ENCODE measurements around the gene TAF3. TPM values are rescaled to one million over a fixed set of nuclear protein-coding genes. Genes with fewer than 3 reads are reported as not detected.

TAF3 gene
- total RNA-seq, 4 donors from 2014 or later: 2.9 to 17.5 (median 5.1) TPM

DNA sequence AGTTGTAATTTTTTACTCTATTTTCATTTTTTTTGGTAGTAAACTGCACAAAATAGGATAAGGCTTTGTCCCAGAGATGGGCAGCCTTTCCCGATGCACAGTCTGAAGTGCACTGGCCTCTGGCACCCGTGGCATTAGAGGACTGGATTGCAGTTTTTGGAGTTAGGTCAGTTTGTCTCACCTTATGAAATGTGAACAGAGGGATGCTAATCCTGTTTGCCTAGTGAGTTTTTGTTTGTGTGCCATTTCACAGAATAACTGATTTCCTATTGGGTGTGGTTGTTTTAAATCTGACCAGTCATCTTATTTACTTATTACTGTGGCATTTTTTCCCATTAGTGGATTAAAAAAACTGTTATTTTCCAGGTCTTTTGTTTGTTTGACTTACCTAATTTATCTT lies 126.7 kb downstream of the TAF3 start:
- Histone ChIP-seq H3K36me3 (no peaks in the 10 kb centered on the region), H3K27me3 (no peaks in the 10 kb centered on the region), H3K27ac (no peak overlapping the region), H3K4me1 (no peaks in the 10 kb centered on the region), H3K4me3 (no peak overlapping the region), H3K9me3 (no peaks in the 10 kb centered on the region)
- intact Hi-C loops (cut with DNase I; ENCODE audit: low total_unique reads): no loop called here
- no peak for DNase-seq
- TF ChIP-seq, protein P1, sequence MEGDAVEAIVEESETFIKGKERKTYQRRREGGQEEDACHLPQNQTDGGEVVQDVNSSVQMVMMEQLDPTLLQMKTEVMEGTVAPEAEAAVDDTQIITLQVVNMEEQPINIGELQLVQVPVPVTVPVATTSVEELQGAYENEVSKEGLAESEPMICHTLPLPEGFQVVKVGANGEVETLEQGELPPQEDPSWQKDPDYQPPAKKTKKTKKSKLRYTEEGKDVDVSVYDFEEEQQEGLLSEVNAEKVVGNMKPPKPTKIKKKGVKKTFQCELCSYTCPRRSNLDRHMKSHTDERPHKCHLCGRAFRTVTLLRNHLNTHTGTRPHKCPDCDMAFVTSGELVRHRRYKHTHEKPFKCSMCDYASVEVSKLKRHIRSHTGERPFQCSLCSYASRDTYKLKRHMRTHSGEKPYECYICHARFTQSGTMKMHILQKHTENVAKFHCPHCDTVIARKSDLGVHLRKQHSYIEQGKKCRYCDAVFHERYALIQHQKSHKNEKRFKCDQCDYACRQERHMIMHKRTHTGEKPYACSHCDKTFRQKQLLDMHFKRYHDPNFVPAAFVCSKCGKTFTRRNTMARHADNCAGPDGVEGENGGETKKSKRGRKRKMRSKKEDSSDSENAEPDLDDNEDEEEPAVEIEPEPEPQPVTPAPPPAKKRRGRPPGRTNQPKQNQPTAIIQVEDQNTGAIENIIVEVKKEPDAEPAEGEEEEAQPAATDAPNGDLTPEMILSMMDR (IDR thresholded peaks at IDR 0.05): no peak
- TF ChIP-seq POLR2A (IDR thresholded peaks at IDR 0.05): no peak

DNA sequence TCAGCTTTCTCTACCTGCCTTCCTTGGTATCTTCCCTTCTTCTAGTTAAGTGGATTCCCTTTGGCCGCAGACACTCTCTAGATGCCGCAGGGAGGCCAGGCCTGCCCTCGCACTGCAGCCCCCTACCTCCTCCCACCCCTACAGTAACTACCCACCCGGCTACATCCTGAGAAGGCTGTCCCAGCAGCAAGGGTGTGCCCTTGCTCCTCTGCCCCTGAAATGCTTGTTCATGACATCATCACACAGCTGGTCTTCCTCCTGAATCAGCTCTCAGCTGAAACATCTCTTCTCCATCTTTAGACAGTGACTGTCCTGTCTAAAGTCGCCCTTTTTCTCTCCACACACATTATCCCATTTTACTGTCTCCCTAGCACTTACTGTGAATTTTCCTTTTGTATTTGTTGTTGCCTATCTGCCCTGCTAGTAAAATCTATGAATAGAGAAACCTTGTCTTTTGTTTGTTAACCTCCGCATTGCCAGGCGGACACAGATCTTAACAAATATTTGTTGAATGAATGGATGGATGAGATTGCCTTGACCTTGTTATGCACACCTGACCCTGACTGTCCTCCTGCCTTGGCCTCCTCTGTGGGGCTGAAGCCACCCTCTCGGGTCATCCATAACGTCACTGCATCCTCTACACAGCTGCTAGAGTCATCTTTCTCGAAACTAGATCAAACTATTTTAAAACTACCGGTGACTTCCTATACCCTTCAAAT lies 127.3 kb downstream of the TAF3 start:
- Histone ChIP-seq H3K4me3 (no peak overlapping the region), H3K27ac (no peak overlapping the region), H3K4me1 (no peaks in the 10 kb centered on the region), H3K36me3 (no peaks in the 10 kb centered on the region), H3K9me3 (no peaks in the 10 kb centered on the region), H3K27me3 (no peaks in the 10 kb centered on the region)
- TF ChIP-seq POLR2A (IDR thresholded peaks at IDR 0.05): no peak
- TF ChIP-seq, protein P1 (IDR thresholded peaks at IDR 0.05): no peak
- intact Hi-C loops (cut with DNase I; ENCODE audit: low total_unique reads): no loop called here
- no peak for DNase-seq

DNA sequence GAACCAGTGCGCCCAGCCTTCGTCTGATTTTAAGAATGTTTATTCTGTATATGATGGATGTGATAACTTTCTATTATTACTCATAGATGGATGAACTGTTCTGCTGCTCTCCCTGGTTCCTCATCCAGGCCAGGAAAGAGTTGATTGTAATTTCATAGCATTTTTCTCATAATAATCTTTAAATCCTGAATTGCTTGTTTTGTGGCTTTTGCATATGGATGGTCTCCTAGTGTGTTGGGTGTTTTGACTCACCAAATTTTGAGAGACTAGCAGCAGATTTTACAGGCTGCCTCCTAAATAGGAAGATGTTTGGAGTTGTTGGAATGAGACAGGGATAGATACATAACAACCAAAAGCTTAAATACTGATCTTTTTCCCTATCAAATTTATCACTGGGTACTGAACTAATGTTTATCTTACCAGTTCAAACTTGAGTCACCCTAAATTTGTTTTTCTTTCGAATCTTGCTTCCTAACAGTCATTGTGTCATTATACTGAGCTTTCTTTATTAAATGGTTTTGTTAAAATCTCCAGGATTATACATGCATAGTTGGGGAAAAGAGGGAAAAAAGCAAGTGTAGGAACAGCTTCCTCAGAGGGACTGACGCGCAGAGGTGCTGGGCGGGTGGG lies 130.2 kb downstream of the TAF3 start:
- no peak for TF ChIP-seq POLR2A (IDR thresholded peaks at IDR 0.05)
- TF ChIP-seq, protein P1 (IDR thresholded peaks at IDR 0.05): no peak
- H3K4me1 ChIP-seq: no peaks in the 10 kb centered on the region
- no peaks in the 10 kb centered on the region for H3K36me3 ChIP-seq
- H3K27me3 ChIP-seq: no peaks in the 10 kb centered on the region
- no peaks in the 10 kb centered on the region for H3K9me3 ChIP-seq
- no peak overlapping the region for H3K4me3 ChIP-seq
- no peak overlapping the region for H3K27ac ChIP-seq
- DNase-seq: no peak
- intact Hi-C loops (cut with DNase I; ENCODE audit: low total_unique reads): no loop called here

DNA sequence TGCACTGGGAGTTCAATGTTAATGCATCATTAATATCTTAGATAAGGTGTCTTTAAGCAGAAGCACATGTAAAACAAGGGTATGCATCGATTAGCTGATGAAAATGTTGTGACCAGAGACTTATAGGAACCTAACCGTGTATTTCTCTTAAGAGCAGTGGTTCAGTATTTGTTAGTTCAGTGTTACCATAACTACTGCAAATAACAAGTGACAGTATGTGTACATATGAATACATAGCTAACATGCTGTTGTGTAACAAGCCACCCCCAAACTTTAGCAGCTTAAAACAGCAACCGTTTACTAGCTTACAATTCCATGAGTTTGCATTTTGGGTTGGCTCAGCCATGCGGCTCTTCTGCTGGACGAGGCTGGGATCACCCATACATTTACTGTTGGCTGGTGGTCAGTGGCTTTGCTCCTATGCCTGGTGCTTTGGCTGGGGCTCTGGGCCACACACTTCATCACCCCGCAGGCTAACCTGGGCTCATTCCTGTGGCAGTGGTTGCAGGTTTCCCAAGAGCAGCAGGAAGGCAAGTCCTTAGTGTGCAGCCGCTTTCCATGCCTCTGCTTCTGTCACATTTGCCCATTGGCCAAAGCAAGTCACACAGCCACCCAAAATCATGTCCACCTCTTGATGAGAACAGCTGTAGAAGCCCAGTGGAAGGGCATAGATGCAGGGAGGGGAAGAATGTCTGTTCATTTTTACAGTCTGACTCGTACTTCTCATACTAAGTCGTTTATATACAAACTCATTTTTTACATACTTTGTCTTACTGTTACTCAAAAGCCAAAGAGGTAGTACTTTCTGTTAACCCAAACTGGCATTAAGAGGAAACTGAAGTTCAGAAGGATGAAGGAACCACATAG lies 132.9 kb downstream of the TAF3 start:
- intact Hi-C loops (cut with DNase I; ENCODE audit: low total_unique reads): no loop called here
- DNase-seq: no peak
- no peak overlapping the region for H3K4me3 ChIP-seq
- H3K27me3 ChIP-seq: no peaks in the 10 kb centered on the region
- peaks cover 1 to 2% of the 10 kb centered on the region in 2 donors for H3K4me1 ChIP-seq
- no peak overlapping the region for H3K27ac ChIP-seq
- TF ChIP-seq, protein P1 (IDR thresholded peaks at IDR 0.05): no peak
- TF ChIP-seq POLR2A (IDR thresholded peaks at IDR 0.05): no peak
- H3K36me3 ChIP-seq: no peaks in the 10 kb centered on the region
- H3K9me3 ChIP-seq: no peaks in the 10 kb centered on the region

All from uterus (tissue), 4 donors.